ENCODE data around the gene FOXP4. TPM values are rescaled to one million over a fixed set of nuclear protein-coding genes. Genes with fewer than 3 reads are reported as not detected.

FOXP4 gene
- total and polyA plus RNA-seq, 2 of the 13 experiments (the other 11 are each of a cell fraction or from before 2014, with no cell fraction given): 11.0 to 12.4 TPM

GRCh38 chr6:41502917-41503671, 43.1 kb upstream of the FOXP4 start (continued):
- no peak for TF ChIP-seq ZNF44 (CRISPR knock-in tag; IDR thresholded peaks at IDR 0.05)
- peak; percentile 86 for TF ChIP-seq ZBTB7A (CRISPR knock-in tag; IDR thresholded peaks at IDR 0.05)
- no peak for TF ChIP-seq HNF1B (CRISPR knock-in tag; IDR thresholded peaks at IDR 0.05)
- no peak for TF ChIP-seq ZNF549 (CRISPR knock-in tag; IDR thresholded peaks at IDR 0.05)
- 0 out of 2 replicates have a peak, but pooled peaks have one; percentile 35 for TF ChIP-seq BRD4 (CRISPR knock-in tag; IDR thresholded peaks at IDR 0.05)
- no peak for TF ChIP-seq ZNF260 (CRISPR knock-in tag; IDR thresholded peaks at IDR 0.05; ENCODE audit: borderline replicate concordance, low read depth)
- no peak for TF ChIP-seq RAD21 (CRISPR knock-in tag; IDR thresholded peaks at IDR 0.05)
- TF ChIP-seq MLLT10 (CRISPR knock-in tag; IDR thresholded peaks at IDR 0.05): no peak
- TF ChIP-seq ETV5 (CRISPR knock-in tag; IDR thresholded peaks at IDR 0.05; ENCODE audit: borderline replicate concordance): peak; percentile 36; the same call in 1 of the 2 replicates
- 0 out of 2 replicates have a peak, but pooled peaks have one; percentile 20 for TF ChIP-seq IKZF5 (CRISPR knock-in tag; IDR thresholded peaks at IDR 0.05)
- TF ChIP-seq E2F5 (CRISPR knock-in tag; conservative IDR thresholded peaks at IDR 0.05): no peak
- no peak for TF ChIP-seq ETV6 (CRISPR knock-in tag; conservative IDR thresholded peaks at IDR 0.05)
- no peak for TF ChIP-seq ZNF343 (CRISPR knock-in tag; IDR thresholded peaks at IDR 0.05)
- no peak for TF ChIP-seq ZC3H13 (CRISPR knock-in tag; IDR thresholded peaks at IDR 0.05)
- no peak for TF ChIP-seq ESRRA (CRISPR knock-in tag; IDR thresholded peaks at IDR 0.05; ENCODE audit: low read depth)
- no peak for TF ChIP-seq UBTF (CRISPR knock-in tag; IDR thresholded peaks at IDR 0.05)
- no peak for TF ChIP-seq MXD3 (CRISPR knock-in tag; IDR thresholded peaks at IDR 0.05)
- no peak for TF ChIP-seq SRF (IDR thresholded peaks at IDR 0.05; ENCODE audit: low read depth, low read length)
- TF ChIP-seq PRDM15 (CRISPR knock-in tag; IDR thresholded peaks at IDR 0.05): peak; percentile 67

All from HepG2 (cell line).